Neural cell (in vitro differentiated cells): ENCODE data around the gene DBNDD1. TPM values are rescaled to one million over a fixed set of nuclear protein-coding genes. Genes with fewer than 3 reads are reported as not detected.

Source experiments
- H2AFZ ChIP-seq: fragments of 200-600, 300-800 bp; sonication (generic), shearing (Covaris generic); 2 replicates; pipeline ENCODE4 v1.6.0; 2014; ENCODE audit warnings: low read depth, mild to moderate bottlenecking, antibody characterized with exemption, low read length, moderate library complexity
- H3F3A ChIP-seq: fragments of 200-600 bp; shearing (Covaris generic); 2 replicates; pipeline ENCODE4 v1.6.1; 2016; ENCODE audit warnings: mild to moderate bottlenecking, moderate library complexity, mixed read lengths, antibody characterized with exemption, low read length; ENCODE audit not compliant: insufficient read depth, poor library complexity, severe bottlenecking
- H3K27ac ChIP-seq: fragments of 200-600, 300-800 bp; sonication (generic), shearing (Covaris generic); 2 replicates; pipeline ENCODE4 v1.5.1; 2014; ENCODE audit warnings: mild to moderate bottlenecking, low read length, moderate library complexity
- H3K27me3 ChIP-seq: fragments of 300-800, 200-600 bp; sonication (generic), shearing (Covaris generic); 2 replicates; pipeline ENCODE4 v1.6.0; 2014; ENCODE audit warnings: mild to moderate bottlenecking, low read depth, low read length, moderate library complexity; ENCODE audit not compliant: insufficient read depth
- H3K36me3 ChIP-seq: fragments of 300-800, 200-600 bp; sonication (generic), shearing (Covaris generic); 2 replicates; pipeline ENCODE4 v1.5.1; 2014; ENCODE audit warnings: mild to moderate bottlenecking, antibody characterized with exemption, low read length, moderate library complexity; ENCODE audit not compliant: insufficient read depth
- H3K4me2 ChIP-seq: fragments of 300-800, 200-600 bp; sonication (generic), shearing (Covaris generic); 2 replicates; pipeline ENCODE4 v1.6.0; 2014; ENCODE audit warnings: mild to moderate bottlenecking, low read length
- H3K4me3 ChIP-seq: fragments of 300-800, 200-600 bp; sonication (generic), shearing (Covaris generic); 2 replicates; pipeline ENCODE4 v1.5.1; 2014; ENCODE audit warnings: mild to moderate bottlenecking, low read length, moderate library complexity
- H3K79me2 ChIP-seq: fragments of 200-600 bp; shearing (Covaris generic); replicated peaks from 2 replicates; pipeline ENCODE4 v1.6.0; 2014; ENCODE audit warnings: mild to moderate bottlenecking, low read length, moderate library complexity; ENCODE audit not compliant: insufficient read depth
- H3K9ac ChIP-seq: fragments of 300-800, 200-600 bp; sonication (generic), shearing (Covaris generic); 2 replicates; pipeline ENCODE4 v1.6.1; 2016; ENCODE audit warnings: mild to moderate bottlenecking, low read length, mixed read lengths
- H3K9me2 ChIP-seq: fragments of 200-600 bp; shearing (Covaris generic); 2 replicates; pipeline ENCODE4 v1.6.1; 2016; ENCODE audit warnings: mild to moderate bottlenecking, low read length, mixed read lengths; ENCODE audit not compliant: insufficient read depth
- H3K9me3 ChIP-seq: fragments of 200-600, 300-800 bp; sonication (generic), shearing (Covaris generic); 2 replicates; pipeline ENCODE4 v1.6.1; 2016; ENCODE audit warnings: mild to moderate bottlenecking, mixed run types, low read length, moderate library complexity, mixed read lengths
- H4K20me1 ChIP-seq: fragments of 200-600 bp; shearing (Covaris generic); 2 replicates; pipeline ENCODE4 v1.6.1; 2016; ENCODE audit warnings: mild to moderate bottlenecking, mixed run types; ENCODE audit not compliant: insufficient read depth
- EP300 ChIP-seq: fragments of 450-650 bp; conservative IDR thresholded peaks from 2 replicates; pipeline ENCODE4 v1.6.1; 2014; ENCODE audit warnings: antibody characterized with exemption, mild to moderate bottlenecking, moderate library complexity; ENCODE audit not compliant: poor library complexity, severe bottlenecking
- EZH2 ChIP-seq: fragments of 200-600, 300-800 bp; shearing (Covaris generic), sonication (generic); IDR thresholded peaks from 2 replicates; pipeline ENCODE4 v1.6.1; 2014; ENCODE audit warnings: antibody characterized with exemption, low read length, borderline replicate concordance, mild to moderate bottlenecking; ENCODE audit not compliant: insufficient read depth, poor library complexity, severe bottlenecking
- MXI1 ChIP-seq: fragments of 450-650 bp; conservative IDR thresholded peaks from 2 replicates; pipeline ENCODE4 v1.6.1; 2014; ENCODE audit warnings: antibody characterized with exemption, mild to moderate bottlenecking; ENCODE audit not compliant: poor library complexity, severe bottlenecking
- POLR2AphosphoS5 ChIP-seq: IDR thresholded peaks from 2 replicates; pipeline ENCODE4 v1.6.1; 2012
- RAD21 ChIP-seq: fragments of 450-650 bp; conservative IDR thresholded peaks from 2 replicates; pipeline ENCODE4 v1.6.1; 2014; ENCODE audit warnings: antibody characterized with exemption, mild to moderate bottlenecking, moderate library complexity
- SMC3 ChIP-seq: fragments of 450-650 bp; conservative IDR thresholded peaks from 2 replicates; pipeline ENCODE4 v1.6.1; 2014; ENCODE audit warnings: antibody characterized with exemption, mild to moderate bottlenecking, moderate library complexity; ENCODE audit not compliant: poor library complexity
- TAF1 ChIP-seq: IDR thresholded peaks from 2 replicates; pipeline ENCODE4 v1.6.1; 2012; ENCODE audit warnings: low read depth
- polyA plus RNA-seq: library from polyadenylated mRNA; depleted of rRNA; stranded (reverse); fragments of >200 nt; gene quantifications from 2 replicates; pipeline ENCODE4 v1.2.3, GENCODE V29; 2014
- TF ChIP-seq, protein P1 (sequence below): IDR thresholded peaks from 2 replicates; pipeline ENCODE4 v1.6.1; 2012; ENCODE audit warnings: borderline replicate concordance
- TF ChIP-seq, protein P2 (sequence below): fragments of 450-650 bp; IDR thresholded peaks from 2 replicates; pipeline ENCODE4 v1.5.1; 2014; ENCODE audit warnings: antibody characterized with exemption, mild to moderate bottlenecking, moderate library complexity; ENCODE audit not compliant: poor library complexity, severe bottlenecking

The DBNDD1 gene
- polyA plus RNA-seq, 1 donor from 2014 or later = 15.4 TPM

DNA sequence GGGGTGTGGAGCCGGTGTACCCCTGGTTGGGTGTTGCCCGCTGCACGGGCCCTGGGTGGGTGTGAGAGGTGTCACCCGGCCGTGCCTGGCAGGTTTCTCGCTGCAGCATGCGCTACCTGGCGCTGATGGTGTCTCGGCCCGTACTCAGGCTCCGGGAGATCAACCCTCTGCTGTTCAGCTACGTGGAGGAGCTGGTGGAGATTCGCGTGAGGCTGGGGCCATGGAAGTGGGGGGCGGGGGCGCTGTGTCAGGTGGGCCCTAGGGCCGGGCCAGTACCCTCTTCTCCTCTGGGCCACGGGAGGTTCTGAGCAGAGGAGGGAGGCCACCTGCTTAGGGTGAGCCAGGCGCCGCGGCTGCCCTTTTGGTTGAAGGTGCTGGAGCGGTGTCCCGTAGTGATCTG, 57.3 kb downstream of the DBNDD1 start:
- H3K4me3 ChIP-seq = no peak overlapping the region
- no peaks in the 10 kb centered on the region for H3K9me2 ChIP-seq
- no peaks in the 10 kb centered on the region for H3F3A ChIP-seq
- H3K4me2 ChIP-seq = no peak overlapping the region
- H4K20me1 ChIP-seq = no peaks in the 10 kb centered on the region
- no peaks in the 10 kb centered on the region for H3K27me3 ChIP-seq
- no peak overlapping the region for H2AFZ ChIP-seq
- H3K27ac ChIP-seq = no peak overlapping the region
- H3K36me3 ChIP-seq = no peaks in the 10 kb centered on the region
- H3K9me3 ChIP-seq = no peaks in the 10 kb centered on the region
- H3K79me2 ChIP-seq = no peaks in the 10 kb centered on the region
- no peak overlapping the region for H3K9ac ChIP-seq
- TF ChIP-seq EZH2 = no peak
- no peak for TF ChIP-seq MXI1
- TF ChIP-seq, protein P1, sequence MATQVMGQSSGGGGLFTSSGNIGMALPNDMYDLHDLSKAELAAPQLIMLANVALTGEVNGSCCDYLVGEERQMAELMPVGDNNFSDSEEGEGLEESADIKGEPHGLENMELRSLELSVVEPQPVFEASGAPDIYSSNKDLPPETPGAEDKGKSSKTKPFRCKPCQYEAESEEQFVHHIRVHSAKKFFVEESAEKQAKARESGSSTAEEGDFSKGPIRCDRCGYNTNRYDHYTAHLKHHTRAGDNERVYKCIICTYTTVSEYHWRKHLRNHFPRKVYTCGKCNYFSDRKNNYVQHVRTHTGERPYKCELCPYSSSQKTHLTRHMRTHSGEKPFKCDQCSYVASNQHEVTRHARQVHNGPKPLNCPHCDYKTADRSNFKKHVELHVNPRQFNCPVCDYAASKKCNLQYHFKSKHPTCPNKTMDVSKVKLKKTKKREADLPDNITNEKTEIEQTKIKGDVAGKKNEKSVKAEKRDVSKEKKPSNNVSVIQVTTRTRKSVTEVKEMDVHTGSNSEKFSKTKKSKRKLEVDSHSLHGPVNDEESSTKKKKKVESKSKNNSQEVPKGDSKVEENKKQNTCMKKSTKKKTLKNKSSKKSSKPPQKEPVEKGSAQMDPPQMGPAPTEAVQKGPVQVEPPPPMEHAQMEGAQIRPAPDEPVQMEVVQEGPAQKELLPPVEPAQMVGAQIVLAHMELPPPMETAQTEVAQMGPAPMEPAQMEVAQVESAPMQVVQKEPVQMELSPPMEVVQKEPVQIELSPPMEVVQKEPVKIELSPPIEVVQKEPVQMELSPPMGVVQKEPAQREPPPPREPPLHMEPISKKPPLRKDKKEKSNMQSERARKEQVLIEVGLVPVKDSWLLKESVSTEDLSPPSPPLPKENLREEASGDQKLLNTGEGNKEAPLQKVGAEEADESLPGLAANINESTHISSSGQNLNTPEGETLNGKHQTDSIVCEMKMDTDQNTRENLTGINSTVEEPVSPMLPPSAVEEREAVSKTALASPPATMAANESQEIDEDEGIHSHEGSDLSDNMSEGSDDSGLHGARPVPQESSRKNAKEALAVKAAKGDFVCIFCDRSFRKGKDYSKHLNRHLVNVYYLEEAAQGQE = no peak
- TF ChIP-seq TAF1 = no peak
- no peak for TF ChIP-seq EP300
- no peak for TF ChIP-seq POLR2AphosphoS5
- TF ChIP-seq RAD21 = no peak
- TF ChIP-seq SMC3 = no peak
- TF ChIP-seq, protein P2, sequence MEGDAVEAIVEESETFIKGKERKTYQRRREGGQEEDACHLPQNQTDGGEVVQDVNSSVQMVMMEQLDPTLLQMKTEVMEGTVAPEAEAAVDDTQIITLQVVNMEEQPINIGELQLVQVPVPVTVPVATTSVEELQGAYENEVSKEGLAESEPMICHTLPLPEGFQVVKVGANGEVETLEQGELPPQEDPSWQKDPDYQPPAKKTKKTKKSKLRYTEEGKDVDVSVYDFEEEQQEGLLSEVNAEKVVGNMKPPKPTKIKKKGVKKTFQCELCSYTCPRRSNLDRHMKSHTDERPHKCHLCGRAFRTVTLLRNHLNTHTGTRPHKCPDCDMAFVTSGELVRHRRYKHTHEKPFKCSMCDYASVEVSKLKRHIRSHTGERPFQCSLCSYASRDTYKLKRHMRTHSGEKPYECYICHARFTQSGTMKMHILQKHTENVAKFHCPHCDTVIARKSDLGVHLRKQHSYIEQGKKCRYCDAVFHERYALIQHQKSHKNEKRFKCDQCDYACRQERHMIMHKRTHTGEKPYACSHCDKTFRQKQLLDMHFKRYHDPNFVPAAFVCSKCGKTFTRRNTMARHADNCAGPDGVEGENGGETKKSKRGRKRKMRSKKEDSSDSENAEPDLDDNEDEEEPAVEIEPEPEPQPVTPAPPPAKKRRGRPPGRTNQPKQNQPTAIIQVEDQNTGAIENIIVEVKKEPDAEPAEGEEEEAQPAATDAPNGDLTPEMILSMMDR = no peak

DNA sequence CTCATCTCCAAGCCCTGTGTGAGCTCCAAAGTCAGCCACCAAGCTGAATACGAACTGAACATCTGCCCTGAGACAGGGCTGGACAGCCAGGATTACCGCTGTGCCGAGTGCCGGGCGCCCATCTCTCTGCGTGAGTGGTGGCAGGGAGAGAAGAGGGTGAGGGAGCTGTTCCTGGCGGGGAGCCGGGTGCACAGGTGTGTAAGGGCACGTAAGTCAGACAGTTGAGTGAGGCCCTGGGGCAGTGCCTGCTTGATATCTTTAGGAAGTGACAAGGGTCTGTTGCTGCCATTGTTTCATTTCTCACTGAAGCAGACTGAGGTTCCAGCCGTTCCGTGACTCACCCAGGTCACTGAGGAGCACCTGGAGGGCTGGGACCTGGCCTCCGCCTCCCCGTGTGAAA, 58.3 kb downstream of the DBNDD1 start:
- Histone ChIP-seq H4K20me1 (no peaks in the 10 kb centered on the region), H3K9me3 (no peaks in the 10 kb centered on the region), H3K4me2 (no peak overlapping the region), H3K27ac (no peak overlapping the region), H3K4me3 (no peak overlapping the region), H3K79me2 (no peaks in the 10 kb centered on the region), H2AFZ (no peak overlapping the region), H3K9me2 (no peaks in the 10 kb centered on the region), H3K9ac (no peak overlapping the region), H3K27me3 (no peaks in the 10 kb centered on the region), H3K36me3 (no peaks in the 10 kb centered on the region), H3F3A (no peaks in the 10 kb centered on the region)
- no peak for TF ChIP-seq POLR2AphosphoS5
- TF ChIP-seq, protein P1 = no peak
- no peak for TF ChIP-seq EZH2
- TF ChIP-seq RAD21 = no peak
- TF ChIP-seq, protein P2 = no peak
- no peak for TF ChIP-seq SMC3
- TF ChIP-seq MXI1 = no peak
- no peak for TF ChIP-seq EP300
- TF ChIP-seq TAF1 = no peak
